Omental fat pad (tissue), 4 donors: ENCODE data around the gene WWTR1. TPM values are rescaled to one million over a fixed set of nuclear protein-coding genes. Genes with fewer than 3 reads are reported as not detected.

Experiments
- ATAC-seq: fragments of 150-250 bp; one replicate; pipeline ENCODE4 v1.9.1; 2016; ENCODE audit warnings: mild to moderate bottlenecking, moderate library complexity; ENCODE audit not compliant: low FRiP score
- DNase-seq: peaks from one replicate; pipeline ENCODE4 v3.0.0-alpha.2; 2019; ENCODE audit warnings: low spot score
- total RNA-seq, 4 donors: library from RNA; depleted of rRNA; stranded (reverse); fragments of >200 nt; gene quantifications; one replicate each; pipeline ENCODE4 v1.1.0, GENCODE V29; 2016
- TF ChIP-seq, protein P1 (sequence below), 3 donors: fragments of 450-650 bp; IDR thresholded peaks; one replicate each; pipeline ENCODE4 v1.5.1; 2016 to 2017; ENCODE audit warnings: antibody characterized with exemption in 3 of 3, mild to moderate bottlenecking in 3 of 3, moderate library complexity in 2 of 3

The WWTR1 gene
- total RNA-seq, 4 donors from 2014 or later, result 57.4 to 130 (median 77.7) TPM

DNA sequence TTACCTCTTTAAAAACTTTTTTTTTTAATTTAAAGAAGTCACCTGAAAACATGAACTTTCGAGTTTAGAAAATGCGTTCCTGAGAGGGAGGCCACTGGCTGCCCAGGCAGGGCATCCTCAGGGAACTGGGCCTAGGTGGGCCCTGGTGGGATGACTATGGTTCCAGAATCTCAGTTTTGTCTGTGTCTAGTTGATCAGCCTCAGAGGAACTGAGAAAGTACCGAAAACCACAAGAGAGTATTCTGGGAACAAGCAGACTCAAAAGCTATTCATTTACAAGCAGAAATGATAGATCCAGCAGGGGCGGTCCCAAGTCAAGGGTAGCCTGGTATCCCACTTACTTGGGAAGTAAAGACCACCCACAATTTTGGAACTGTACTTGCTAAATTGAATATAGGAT is 10.5 kb downstream of the WWTR1 start:
- TF ChIP-seq, protein P1, sequence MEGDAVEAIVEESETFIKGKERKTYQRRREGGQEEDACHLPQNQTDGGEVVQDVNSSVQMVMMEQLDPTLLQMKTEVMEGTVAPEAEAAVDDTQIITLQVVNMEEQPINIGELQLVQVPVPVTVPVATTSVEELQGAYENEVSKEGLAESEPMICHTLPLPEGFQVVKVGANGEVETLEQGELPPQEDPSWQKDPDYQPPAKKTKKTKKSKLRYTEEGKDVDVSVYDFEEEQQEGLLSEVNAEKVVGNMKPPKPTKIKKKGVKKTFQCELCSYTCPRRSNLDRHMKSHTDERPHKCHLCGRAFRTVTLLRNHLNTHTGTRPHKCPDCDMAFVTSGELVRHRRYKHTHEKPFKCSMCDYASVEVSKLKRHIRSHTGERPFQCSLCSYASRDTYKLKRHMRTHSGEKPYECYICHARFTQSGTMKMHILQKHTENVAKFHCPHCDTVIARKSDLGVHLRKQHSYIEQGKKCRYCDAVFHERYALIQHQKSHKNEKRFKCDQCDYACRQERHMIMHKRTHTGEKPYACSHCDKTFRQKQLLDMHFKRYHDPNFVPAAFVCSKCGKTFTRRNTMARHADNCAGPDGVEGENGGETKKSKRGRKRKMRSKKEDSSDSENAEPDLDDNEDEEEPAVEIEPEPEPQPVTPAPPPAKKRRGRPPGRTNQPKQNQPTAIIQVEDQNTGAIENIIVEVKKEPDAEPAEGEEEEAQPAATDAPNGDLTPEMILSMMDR (IDR thresholded peaks at IDR 0.05), result no peak
- ATAC-seq (no peak), DNase-seq (no peak)

DNA sequence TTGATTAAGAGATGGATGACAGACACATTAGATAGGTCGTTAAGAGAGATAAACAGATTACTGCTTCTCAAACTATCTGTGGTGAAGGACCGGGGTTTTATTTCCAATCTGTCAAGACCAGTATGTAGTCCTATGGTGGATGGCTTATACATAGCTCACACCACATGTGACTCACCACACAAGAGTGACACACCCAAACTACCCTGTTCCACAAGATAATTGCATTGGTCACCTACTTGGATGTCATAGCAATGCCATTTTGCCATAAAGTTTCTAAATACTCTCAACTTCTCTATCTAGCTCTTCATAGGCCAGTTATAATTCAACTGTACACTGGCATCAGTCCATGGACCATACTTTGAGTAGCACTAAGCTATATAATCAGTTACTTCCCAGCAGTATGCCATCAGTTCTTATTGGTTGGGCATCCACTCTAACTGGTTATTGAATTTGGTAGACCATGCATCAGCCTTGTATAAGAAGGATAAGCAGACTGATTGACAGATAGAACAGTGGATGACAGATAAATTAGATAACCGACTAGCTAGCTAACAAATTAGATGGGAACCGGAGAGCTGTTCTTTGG is 11.6 kb downstream of the WWTR1 start:
- no peak for DNase-seq
- ATAC-seq, result no peak
- TF ChIP-seq, protein P1 (IDR thresholded peaks at IDR 0.05), result no peak

DNA sequence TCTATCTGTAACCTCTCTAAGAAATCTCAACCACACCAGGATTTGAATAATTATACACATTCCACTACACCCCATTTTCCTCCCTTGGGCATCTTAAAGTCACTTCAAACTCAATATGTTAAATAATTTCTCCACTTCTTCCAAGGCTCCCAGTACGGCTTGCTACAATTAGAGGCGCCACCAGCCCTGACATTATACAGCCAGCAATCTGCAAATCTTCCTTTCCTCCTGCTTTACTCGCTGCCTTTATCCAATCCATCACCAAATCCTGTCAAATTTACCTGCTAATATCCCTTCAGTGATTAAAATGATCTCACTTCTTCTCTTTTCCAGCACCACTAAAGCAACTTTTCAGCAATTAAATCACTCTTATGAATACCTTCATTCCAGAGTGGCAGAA is 13.9 kb downstream of the WWTR1 start:
- ATAC-seq, result no peak
- TF ChIP-seq, protein P1 (IDR thresholded peaks at IDR 0.05), result no peak
- DNase-seq, result no peak

DNA sequence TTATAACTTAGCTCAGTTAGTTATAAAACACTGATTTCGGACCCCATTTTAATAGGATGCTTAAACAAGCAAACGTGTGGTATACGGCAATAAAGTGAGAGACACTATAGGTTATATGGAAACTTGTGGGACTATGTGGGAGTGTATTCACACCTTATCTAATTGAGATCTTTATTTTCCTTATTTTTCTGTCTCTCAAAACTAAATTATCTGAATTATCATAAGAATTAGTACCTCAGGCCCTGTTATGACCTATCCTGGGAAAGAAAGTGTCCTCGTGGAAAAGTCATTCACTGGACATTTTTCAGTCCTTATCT is 14.4 kb downstream of the WWTR1 start:
- TF ChIP-seq, protein P1 (IDR thresholded peaks at IDR 0.05), result no peak
- ATAC-seq (no peak), DNase-seq (no peak)

DNA sequence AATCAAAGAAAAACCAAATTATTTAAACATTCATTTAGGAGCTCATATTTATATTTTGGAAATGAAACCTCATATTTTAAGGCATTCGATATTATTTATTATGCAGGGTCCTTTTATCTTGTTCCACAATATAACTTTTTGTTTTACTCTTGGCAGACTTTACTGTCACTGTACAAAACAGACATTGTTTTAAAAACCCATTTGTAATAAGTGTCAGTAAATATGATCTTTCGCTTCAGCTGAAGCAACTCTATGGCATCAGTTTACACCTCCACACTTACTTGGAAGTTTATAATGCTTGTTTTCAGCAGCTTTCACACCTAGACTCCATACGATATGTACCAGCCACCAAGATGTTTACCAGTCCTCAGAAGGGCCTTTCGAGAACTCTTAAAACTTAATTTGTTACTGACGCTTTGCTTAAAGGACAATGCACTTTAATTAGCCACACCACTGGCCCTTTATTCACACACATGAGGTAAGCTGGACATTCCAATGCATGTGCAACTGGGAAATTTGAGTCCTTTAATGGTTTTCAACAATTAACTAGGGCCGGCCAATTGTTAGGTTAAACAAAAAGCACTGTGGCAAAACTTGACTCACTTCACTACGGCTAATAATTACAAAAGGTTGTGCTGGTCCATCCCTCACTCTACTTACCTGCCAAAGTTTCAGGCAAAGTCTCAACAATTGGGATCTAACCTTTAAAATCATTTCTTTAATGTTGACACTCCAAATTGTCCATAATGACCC is 16.7 kb downstream of the WWTR1 start:
- ATAC-seq (no peak), DNase-seq (no peak)
- TF ChIP-seq, protein P1 (IDR thresholded peaks at IDR 0.05), result no peak

DNA sequence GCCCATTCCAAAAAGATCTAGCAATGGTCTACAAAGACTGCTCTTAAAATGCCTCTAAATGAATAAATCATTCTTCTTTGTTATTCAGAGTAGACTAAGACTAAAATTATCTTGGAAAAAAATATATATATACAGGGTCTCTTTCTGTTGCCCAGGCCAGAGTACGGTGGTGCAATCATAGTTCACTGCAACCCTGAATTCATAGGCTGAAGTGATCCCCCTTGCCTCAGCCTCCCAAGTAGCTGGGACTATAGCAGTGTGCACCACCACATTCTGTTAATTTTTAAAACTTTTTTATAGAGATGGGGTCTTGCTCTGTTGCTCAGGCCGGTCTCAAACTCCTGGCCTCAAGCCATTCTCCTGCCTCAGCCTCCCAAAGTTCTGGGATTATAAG is 18.7 kb downstream of the WWTR1 start:
- TF ChIP-seq, protein P1 (IDR thresholded peaks at IDR 0.05), result no peak
- DNase-seq (no peak), ATAC-seq (peak; percentile 54)
